Parathyroid adenoma (tissue), 2 donors: Measurements from ENCODE around the gene PKNOX2.

Experiments
- H2AFZ ChIP-seq: fragments of 300-600 bp; sonication (generic); one replicate; pipeline ENCODE4 v1.7.0; 2017; ENCODE audit warnings: antibody characterized with exemption, mild to moderate bottlenecking
- H3K27ac ChIP-seq: fragments of 300-600 bp; sonication (generic); one replicate; pipeline ENCODE4 v1.7.0; 2017
- H3K27me3 ChIP-seq: fragments of 300-600 bp; sonication (generic); one replicate; pipeline ENCODE4 v1.7.0; 2017; ENCODE audit warnings: low read length; ENCODE audit not compliant: control insufficient read depth, insufficient read depth
- H3K36me3 ChIP-seq: fragments of 300-600 bp; sonication (generic); one replicate; pipeline ENCODE4 v1.7.0; 2017; ENCODE audit warnings: low read length; ENCODE audit not compliant: control insufficient read depth, insufficient read depth
- H3K4me1 ChIP-seq: fragments of 300-600 bp; sonication (generic); one replicate; pipeline ENCODE4 v1.7.0; 2017; ENCODE audit warnings: control low read depth
- H3K4me2 ChIP-seq: fragments of 300-600 bp; sonication (generic); one replicate; pipeline ENCODE4 v1.7.0; 2017; ENCODE audit warnings: low read length
- H3K4me3 ChIP-seq: fragments of 300-600 bp; sonication (generic); one replicate; pipeline ENCODE4 v1.7.0; 2017; ENCODE audit warnings: low read depth, low read length
- H3K79me2 ChIP-seq: fragments of 300-600 bp; sonication (generic); one replicate; pipeline ENCODE4 v1.7.0; 2017; ENCODE audit warnings: control low read depth
- H3K9ac ChIP-seq: fragments of 300-600 bp; sonication (generic); one replicate; pipeline ENCODE4 v1.7.0; 2017; ENCODE audit warnings: mild to moderate bottlenecking
- H3K9me3 ChIP-seq: fragments of 300-600 bp; sonication (generic); one replicate; pipeline ENCODE4 v1.7.0; 2017; ENCODE audit warnings: low read length; ENCODE audit not compliant: control insufficient read depth
- CTCF ChIP-seq: fragments of 300-600 bp; sonication (generic); IDR thresholded peaks from one replicate; pipeline ENCODE4 v1.7.0; 2017; ENCODE audit warnings: antibody characterized with exemption, mild to moderate bottlenecking
- donor health status: primary hyperparathyroidism.

PKNOX2 gene

GRCh38 chr11:125250318-125251213 lies 86.0 kb downstream of the PKNOX2 start:
- no peaks in the 10 kb centered on the region for H3K79me2 ChIP-seq
- H3K27me3 ChIP-seq: no peaks in the 10 kb centered on the region
- H3K4me2 ChIP-seq: no peak overlapping the region
- H3K9ac ChIP-seq: no peak overlapping the region
- no peaks in the 10 kb centered on the region for H3K9me3 ChIP-seq
- no peak for TF ChIP-seq CTCF
- H3K4me1 ChIP-seq: no peaks in the 10 kb centered on the region
- H3K4me3 ChIP-seq: no peak overlapping the region
- H2AFZ ChIP-seq: no peak overlapping the region
- no peak overlapping the region for H3K27ac ChIP-seq
- H3K36me3 ChIP-seq: no peaks in the 10 kb centered on the region

- Histone ChIP-seq H3K36me3 (no peaks in the 10 kb centered on the region), H3K27me3 (no peaks in the 10 kb centered on the region), H3K79me2 (no peaks in the 10 kb centered on the region), H3K4me2 (no peak overlapping the region), H3K4me3 (no peak overlapping the region), H3K4me1 (no peaks in the 10 kb centered on the region), H3K9ac (no peak overlapping the region), H3K27ac (no peak overlapping the region), H2AFZ (no peak overlapping the region), H3K9me3 (no peaks in the 10 kb centered on the region)
- no peak for TF ChIP-seq CTCF
These were observed 86.6 kb downstream of the PKNOX2 start for GRCh38 chr11:125251214-125251545.

GRCh38 chr11:125251956-125252355 lies 87.4 kb downstream of the PKNOX2 start:
- Histone ChIP-seq H3K27me3 (no peaks in the 10 kb centered on the region), H3K36me3 (no peaks in the 10 kb centered on the region), H3K9me3 (no peaks in the 10 kb centered on the region), H2AFZ (no peak overlapping the region), H3K79me2 (no peaks in the 10 kb centered on the region), H3K27ac (no peak overlapping the region), H3K4me2 (no peak overlapping the region), H3K4me3 (no peak overlapping the region), H3K9ac (no peak overlapping the region), H3K4me1 (no peaks in the 10 kb centered on the region)
- TF ChIP-seq CTCF: no peak

GRCh38 chr11:125253289-125253688 lies 88.7 kb downstream of the PKNOX2 start:
- no peak for TF ChIP-seq CTCF
- H2AFZ ChIP-seq: no peak overlapping the region
- H3K4me3 ChIP-seq: no peak overlapping the region
- H3K36me3 ChIP-seq: no peaks in the 10 kb centered on the region
- no peak overlapping the region for H3K4me2 ChIP-seq
- H3K27me3 ChIP-seq: no peaks in the 10 kb centered on the region
- no peaks in the 10 kb centered on the region for H3K79me2 ChIP-seq
- H3K4me1 ChIP-seq: no peaks in the 10 kb centered on the region
- no peak overlapping the region for H3K9ac ChIP-seq
- no peak overlapping the region for H3K27ac ChIP-seq
- H3K9me3 ChIP-seq: no peaks in the 10 kb centered on the region
